Stimulated activated CD8-positive, alpha-beta memory T cell treated with anti-CD3 and anti-CD28 coated beads, Interleukin-7, amount 100 ng/mL, for 48 hours (primary cell): ENCODE results near the gene SAP25.
"Not testable (repeated sequence)": the region's sequence is repeated elsewhere in the genome, so short reads cannot be mapped to it uniquely, and the experiment has no call there.

ENCODE experiments used
- DNase-seq, 2 donors: peaks; one replicate each; pipeline ENCODE4 v3.0.0-alpha.2; 2020; ENCODE audit warnings: low read depth in 1 of 2; ENCODE audit errors: extremely low read depth in 1 of 2

Gene SAP25

DNA sequence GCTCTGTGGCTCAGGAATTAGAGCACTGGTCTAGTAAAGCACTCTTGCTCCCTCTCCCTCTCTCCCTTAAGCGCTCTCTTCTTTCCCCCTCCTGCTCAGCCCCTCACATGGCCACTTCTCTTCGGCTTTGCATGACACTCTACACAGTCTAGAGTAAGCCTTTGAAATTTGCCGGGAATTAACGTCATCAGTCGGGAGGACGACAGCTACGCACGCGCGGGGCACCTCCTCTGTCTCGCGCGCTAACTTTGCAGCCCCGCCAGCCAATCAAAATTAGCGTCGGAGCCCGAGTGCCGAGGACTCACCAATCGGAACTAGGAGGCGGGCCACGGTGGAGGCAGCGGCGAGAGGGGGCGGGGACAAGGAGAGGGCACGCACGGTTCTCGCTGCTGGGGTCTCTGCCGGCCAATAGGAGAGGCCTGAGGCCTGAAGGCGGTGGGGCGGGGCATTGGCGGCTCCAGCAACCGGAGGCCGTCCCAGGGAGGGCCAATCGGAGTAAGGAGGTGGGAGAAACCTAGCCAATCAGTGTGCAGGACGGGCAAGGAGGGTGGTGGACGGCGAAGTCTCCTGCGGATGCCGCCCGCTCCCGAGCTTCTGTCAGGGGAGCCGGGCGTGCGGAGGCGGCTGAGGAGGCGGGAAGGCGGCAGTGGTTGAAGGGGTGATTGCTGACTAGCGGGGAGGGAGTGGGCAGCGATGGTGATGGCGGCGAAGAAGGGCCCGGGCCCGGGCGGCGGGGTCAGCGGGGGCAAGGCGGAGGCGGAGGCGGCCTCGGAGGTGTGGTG is 34.9 kb downstream of the SAP25 start, which contains the start of gene AGFG2:
Gene AGFG2, plus strand, starts transcription at position 550 of the 782 bp plus-strand sequence. Its CDS starts 144 bp downstream, at position 694.
- peak; percentile 100 for DNase-seq

DNA sequence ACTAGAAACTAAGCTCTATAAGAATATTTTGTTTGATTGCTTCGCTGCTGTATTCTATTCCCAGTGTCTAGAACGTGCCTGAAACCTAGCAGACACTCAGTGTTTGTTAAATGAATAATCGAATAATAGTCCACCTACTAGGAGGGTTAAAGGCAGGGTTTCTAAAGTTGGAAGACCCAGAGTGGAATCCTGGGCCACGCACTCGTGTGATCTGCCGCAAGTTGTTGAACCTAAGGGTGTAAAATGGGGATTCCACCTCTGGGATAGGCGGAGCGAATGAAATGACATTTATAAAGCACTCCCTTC is 35.4 kb downstream of the SAP25 start:
- no peak for DNase-seq

DNA sequence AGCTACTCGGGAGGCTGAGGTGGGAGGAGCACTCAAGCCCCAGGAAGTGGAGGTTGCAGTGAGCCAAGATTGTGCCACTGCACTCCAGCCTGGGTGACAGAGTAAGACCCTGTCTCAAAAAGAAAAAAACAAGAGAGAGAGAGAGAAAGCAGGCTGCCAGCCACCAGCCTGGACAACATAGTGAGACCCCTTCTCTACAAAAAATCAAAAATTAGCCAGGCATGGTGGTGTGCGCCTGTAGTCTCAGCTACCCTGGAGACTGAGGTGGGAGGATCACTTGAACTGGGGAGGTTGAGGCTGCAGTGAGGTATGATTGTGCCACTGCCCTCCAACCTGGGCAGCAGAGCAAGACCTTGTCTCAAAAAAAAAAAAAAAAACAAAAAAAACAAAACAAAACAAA is 37.0 kb downstream of the SAP25 start:
- not testable (repeated sequence) for DNase-seq

DNA sequence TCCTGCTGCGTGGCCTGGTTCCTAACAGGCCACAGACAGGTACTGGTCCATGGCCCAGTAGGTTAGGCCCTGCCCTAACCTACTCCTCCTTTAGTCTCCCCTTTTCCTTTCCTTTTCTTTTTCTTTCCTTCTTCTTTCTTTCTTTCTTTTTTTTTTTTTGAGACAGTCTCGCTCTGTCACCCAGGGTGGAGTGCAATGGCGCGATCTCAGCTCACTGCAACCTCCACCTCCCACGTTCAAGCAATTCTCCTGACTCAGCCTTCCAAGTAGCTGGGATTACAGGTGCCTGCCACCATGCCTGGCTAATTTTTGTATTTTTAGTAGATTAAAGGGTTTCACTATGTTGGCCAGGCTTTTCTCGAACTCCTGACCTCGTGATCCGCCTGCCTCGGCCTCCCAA is 37.7 kb downstream of the SAP25 start:
- DNase-seq: not testable (repeated sequence)

DNA sequence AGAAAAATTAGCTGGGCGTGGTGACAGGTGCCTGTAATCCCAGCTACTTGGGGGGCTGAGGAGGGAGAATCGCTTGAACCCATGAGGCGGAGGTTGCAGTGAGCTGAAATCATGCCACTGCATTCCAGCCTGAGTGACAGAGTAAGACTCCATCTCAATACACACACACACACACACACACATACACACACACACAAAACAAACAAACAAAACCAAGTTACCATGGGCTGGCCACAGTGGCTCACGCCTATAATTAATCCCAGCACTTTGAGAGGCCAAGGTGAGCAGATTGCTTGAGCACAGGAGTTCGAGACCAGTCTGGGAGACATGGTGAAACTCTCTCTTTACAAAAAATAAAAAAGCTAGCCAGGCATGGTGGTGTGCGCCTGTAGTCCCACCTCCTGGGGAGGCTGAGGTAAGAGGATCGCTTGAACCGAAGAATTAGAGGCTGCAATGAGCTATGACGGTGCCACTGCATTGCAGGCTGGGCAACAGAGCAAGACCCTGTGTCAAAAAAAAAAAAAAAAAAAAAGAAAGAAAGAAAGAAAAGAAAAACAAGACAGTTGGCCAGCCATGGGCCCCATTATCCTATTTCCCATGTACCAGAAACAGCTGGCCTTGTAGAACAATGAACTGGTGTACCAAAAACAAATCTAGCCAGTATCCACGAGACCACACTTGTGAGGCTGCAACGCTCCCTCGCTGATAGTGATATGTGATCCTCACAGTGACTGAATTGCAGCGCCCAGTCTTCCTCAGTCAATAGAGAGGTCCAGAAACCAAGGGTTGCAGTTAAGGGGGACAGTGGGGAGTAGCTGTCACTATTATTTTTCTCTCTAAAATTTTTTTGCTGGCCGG is 41.3 kb downstream of the SAP25 start:
- no peak for DNase-seq

DNA sequence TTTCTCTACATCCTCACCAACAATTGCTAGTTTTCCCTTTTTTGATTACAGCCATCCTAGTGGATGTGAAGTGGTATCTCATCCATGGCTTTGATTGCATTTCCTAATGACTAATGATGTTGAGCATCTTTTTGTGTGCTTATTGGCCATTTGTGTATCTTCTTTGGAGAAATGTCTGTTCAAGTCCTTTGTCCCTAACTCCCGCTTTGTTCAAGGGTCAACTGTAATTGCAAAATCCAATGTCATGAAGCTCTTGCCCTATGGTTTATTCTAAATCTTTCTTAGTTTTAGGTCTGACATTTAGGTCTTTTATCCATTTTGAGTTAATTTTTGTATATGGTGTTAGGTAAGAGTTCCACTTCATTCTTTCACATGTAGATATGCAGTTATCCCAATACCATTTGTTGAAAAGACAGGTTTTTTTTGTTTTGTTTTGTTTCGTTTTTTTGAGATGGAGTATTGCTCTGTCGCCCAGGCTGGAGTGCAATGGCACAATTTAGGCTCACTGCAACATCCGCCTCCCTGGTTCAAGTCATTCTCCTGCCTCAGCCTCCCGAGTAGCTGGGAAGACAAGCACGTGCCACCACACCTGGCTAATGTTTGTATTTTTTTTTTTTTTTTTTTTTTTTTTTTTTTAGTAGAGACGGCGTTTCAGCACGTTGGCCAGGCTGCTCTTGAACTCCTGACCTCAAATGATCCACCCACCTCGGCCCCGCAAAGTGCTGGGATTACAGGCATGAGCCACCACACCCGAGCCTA is 45.4 kb downstream of the SAP25 start:
- not testable (repeated sequence) for DNase-seq

DNA sequence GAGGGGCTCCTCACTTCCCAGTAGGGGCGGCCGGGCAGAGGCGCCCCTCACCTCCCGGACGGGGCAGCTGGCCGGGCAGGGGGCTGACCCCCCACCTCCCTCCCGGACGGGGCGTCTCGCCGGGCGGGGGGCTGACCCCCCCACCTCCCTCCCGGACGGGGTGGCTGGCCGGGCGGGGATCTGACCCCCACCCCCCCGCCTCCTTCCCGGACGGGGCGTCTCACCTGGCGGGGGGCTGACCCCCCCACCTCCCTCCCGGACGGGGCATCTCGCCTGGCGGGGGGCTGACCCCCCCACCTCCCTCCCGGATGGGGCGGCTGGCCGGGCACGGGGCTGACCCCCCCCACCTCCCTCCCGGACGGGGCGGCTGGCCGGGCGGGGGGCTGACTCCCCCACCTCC is 50.5 kb downstream of the SAP25 start:
- DNase-seq: not testable (repeated sequence)
